Stimulated activated CD8-positive, alpha-beta memory T cell treated with anti-CD3 and anti-CD28 coated beads, Interleukin-4, amount 100 ng/mL, for 48 hours (primary cell): ENCODE data around the gene ZBED4.
A peak's percentile ranks its signal among the peaks of the same experiment; 100 is the strongest.

Source experiments
- DNase-seq: peaks from one replicate; pipeline ENCODE4 v3.0.0-alpha.2; 2020

Gene ZBED4

DNA sequence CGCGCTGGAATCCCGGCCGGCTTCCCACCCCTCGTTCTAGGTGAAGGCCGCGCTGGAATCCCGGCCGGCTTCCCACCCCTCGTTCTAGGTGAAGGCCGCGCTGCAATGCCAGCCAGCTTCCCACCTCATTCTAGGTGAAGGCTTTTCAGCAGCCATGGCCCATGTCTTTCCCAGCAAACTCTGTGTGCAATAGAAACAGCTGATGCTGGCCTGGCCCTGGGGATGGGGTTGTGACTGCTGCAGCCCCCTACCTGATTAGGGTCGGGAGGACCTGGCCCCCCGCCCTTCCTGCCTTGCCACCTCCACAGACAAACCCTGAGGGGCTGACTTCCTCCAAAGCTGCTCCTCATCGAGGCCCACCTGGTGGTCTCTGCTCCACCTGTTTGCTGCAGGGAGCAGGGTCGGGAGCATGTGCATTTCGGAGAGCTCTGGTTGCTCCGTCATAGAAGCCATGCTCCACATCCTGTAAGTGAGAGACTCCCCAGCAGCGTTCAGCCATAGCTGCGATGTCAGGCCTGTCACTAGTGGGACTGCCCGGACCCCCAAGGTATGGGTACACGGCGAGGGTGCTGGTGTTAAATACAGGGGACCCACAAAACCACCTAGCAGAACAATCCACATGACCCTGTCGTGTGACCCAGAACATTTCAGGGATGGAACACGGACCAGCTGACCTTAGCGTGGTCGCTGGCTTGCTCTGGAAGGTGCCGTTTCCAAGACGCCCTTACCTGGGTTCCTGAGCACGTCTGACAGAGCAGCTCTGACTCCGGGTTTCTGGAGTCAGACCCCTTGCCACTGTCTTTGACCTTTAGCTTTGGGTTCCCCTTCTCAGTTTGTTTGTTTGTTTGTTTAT, 3.3 kb downstream of the ZBED4 start:
- no peak for DNase-seq

DNA sequence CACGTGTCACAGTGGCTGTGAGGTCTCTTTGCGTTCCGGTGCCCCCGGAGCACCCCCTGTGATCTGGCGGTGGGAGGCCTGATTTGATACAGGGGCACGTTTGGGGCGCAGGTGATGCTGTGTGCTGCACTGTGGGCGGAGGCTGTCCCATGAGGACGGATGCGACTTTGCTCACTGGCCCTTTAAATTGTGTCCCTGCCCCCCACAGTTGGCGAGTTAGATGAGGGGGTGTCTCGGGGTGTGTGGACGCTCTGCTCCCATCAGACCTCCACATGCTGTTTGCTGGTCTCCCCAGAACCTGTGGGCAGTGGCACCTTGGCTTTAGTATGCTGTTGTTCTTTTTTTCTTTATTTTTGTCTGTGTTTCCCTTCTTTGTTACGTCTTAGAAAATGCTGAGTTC, 5.2 kb downstream of the ZBED4 start:
- DNase-seq = no peak

DNA sequence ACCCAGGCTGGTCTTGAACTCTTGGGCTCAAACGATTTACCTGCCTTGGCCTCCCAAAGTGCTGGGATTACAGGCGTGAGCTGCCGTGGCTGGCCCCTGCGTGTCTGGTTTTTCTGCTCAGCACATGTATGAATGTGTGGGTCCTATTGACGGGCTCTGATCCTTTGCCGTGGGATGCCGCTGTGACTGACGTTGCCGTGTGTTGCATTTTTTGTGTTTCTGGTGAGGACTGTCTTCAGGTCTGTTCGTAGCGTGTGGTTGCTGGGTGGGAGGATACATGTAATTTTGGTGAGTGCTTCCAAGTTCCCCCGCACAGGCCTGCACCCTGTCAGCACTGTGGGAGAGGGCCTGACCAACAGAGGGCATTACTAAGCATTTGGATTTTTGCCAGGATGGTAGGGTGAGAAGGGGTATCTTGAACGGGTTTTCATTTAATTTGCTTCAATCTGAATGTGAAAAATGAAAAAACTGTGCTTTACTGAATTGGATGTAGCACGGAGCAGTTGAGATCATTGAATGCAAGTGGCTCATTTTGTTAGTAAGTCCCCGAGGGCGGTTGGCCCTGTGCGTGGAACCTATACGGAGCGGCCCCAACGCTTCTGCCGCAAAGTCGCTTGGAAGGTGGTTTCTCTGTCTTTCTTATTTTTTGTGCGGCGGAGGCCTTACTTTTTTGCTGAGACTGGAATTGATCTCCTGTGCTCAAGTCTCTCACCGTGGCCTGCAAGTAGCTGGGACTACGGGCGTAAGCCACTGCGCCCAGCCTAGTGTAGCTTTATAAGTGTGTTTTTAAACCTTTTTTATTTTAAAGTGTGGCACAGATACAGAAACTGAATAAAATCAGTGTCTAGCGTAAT, 8.2 kb downstream of the ZBED4 start:
- DNase-seq = no peak

DNA sequence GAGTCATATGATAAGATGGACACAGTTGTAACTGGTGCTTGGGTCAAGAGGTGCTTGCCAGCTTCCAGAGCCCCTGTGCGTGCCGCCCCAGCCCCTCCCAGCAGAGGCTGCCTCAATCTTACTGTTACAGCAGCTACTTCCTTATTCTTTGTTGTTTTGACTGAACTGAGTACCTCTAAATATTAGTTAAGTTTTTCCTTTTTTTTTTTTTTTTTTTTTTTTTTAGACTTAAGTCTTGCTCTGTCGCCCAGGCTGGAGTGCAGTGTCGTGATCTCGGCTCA, 8.8 kb downstream of the ZBED4 start:
- no peak for DNase-seq

DNA sequence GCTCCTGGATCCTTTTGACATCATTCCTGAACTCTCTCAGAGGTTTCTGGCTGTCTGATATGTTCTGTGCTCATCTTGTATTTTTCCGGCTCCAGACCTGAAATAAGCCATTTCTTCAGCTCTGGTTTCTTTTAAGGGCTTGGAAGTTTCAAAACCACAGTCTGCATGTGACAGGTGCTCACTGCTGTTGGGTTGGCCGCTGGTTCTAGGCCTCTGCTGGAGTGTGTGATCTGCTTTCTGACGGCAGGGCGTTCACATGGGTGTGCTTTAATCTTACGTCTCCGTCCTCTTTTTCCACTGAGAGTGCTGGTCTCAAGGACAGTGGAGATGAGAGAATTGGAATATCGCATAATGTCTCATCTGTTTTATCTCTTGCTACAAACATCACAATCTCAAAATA, 10.3 kb downstream of the ZBED4 start:
- no peak for DNase-seq

DNA sequence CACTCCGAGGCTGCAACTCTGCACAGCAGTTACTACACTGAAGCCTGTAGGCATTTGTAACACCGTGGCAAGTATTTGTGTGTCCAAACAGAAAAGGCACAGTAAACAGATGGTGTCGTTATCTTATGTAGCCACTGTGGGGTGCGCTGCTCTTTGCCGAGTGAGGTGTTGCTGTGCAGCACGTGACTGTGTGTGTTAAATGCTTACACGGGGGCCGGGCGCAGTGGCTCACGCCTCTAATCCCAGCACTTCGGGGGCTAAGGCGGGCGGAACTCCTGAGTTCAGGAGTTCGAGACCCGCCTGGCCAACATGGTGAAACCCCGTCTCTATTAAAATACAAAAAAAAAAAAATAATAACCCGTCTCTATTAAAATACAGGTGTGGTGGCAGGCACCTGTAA, 11.5 kb downstream of the ZBED4 start:
- DNase-seq = no peak

DNA sequence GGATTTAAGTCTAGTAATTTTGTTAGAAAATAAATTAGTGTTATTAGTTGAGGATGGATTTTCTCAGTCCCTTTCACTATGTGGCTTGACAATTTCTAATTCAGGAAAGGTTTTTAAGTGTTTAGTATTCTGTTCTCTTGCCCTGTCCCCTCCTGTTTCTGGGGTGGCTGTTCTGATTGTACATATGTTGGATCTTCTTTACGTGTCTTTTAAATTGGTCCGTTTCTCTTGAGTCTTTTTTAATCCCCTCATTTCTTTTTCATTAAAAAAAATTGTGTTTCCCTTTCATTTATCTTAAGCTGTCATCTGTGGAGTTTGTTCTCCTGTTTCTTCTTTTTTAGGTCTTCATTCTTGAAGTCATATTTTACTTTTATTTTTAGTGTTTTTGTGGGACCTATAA, 12.5 kb downstream of the ZBED4 start:
- DNase-seq = no peak

DNA sequence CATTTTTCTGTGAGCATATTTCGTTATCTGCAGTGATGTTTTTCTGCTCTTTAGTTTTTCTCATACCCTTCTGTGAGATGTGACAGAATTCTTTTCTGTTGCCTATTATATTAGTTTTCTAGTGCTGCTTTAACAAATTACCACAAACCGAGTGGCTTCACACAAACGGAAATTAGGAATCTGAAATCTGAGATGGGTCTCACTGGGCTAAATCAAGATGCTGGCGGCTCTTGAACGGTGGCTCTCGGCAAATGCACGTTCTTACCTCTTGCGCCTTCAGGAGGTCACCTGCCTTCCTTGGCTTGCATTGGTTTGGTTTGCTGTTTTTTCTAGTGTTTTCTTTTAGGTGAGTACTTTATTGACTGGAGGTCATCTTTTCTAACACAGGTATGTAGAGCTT, 13.0 kb downstream of the ZBED4 start:
- peak; percentile 17 for DNase-seq

DNA sequence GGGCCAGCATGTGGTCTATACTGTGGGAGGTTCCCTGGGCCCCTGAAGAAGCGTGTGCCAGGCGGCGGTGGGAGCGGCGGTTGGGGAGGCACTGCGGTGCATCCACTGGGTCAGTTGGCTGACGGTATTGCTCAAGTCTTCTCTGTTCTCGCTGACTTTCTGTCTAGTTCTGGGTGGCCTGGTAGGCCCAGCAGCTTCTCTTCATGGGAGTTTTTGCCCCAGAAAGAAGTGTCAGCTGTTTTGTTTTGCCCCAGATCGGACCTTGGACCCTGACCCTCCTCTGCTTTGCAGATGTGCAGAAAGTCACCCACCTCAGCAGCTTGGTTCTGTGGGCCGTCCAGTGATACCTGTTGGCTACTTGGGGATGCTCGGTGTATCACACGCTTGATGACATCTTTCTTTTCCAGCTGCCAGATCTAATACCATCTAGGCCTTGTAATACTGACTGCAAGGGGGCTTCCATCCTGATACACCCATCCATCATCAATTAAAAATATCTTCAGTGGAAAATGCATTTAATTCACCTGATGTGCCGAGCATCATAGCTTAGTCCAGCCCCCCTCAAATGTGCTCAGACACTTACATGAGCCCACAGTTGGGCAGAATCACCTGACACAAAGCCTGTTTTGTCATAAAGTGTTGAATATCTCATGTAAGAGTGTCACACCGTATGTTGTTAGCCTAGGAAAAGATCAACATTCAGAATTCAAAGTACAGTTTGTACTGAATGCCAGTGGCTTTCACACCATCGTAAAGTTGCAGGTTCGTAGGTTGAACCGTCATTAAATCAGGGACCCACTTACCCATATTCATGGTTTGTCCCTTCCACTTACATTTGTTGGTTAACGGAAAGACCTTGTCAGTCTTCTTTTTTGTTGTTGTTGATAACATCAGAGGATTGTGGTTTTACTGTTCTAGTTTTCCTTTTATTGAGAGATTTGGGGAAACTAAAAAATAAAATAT, 13.9 kb downstream of the ZBED4 start:
- peak; percentile 22 for DNase-seq

DNA sequence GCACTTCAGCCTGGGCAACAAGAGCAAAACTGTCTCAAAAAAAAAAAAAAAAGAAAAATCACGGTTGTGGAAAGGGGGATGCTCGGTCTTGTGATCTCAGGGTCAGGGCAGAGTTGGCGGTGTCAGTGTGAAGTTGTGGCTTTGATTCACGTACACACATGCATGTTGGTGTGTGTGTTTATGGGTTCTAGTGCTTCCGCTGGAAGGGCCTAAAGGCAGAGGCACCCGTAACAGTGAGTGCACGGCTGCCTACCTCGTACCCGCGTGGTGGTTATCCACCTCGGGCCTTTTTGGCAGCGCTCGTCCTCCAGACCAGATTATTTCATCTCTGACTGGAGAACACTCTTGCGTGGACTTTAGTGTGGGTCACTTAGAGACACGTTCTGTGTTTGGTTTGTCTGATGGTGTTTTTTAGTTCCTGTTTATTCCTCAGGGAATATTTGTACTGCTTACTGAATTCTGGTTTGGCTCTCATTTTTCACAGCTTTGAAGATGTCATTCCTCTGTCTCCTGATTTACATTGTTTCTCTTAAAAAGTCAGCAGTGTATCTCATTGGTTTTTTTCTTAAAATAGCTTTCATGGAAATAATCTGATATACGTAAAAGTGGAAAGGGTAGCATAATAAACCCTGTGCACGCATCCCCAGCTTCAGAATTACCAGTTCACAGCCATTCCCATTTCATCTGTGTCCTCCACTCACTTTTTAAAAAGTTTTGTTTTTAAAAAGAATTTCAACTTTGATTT, 15.6 kb downstream of the ZBED4 start:
- peak; percentile 22 for DNase-seq

DNA sequence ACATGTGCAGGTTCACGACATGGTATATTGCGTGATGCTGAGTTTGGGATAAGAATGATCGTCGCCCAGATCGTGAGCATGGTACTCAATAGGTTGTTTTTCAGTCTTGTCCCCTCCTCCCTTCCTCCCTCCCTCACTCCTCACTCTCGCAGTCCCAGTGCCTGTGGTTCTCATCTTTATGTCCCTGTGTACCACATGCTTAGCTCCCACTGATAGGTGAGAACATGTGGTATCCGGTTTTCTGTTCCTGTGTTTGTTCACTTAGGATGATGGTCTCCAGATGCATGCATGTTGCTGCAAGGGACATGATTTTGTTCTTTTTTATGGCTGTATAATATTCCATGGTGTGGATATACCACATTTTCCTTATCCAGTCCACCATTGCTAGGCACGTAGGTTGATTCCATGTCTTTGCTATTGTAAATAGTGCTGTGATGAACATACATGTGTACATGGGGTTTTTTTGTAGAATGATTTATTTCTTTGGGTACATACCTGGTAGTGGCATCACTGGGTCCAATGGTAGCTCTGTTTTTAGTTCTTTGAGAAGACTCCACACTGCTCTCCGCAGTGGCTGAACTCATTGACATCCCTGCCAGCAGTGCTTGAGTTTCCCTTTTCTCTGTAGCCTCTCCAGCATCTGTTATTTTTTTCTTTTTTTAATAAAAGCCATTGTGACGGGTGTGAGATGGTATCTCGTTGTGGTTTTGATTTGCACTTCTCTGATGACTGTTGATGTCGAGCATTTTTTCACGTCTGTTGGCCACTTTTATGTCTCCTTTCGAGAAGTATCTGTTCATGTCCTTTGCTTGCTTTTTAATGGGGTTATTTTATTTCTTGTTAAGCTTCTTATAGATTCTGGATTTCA, 16.4 kb downstream of the ZBED4 start:
- peak; percentile 32 for DNase-seq

DNA sequence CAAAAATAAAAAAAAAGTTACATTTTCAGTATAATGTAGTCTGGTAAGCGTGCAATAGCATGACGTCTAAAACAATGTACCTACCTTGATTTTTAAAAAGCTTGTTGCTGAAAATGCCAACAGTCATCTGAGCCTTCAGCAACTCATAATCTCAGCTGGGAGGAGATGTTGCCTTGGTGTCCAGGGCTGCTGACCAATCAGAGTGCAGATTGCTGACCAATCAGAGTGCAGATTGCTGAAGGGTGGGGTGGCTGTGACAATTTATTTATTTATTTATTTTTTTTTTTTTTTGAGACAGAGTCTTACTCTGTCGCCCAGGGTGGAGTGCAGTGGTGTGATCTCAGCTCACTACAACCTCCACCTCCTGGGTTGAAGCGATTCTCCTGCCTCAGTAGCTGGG, 17.8 kb downstream of the ZBED4 start:
- peak; percentile 24 for DNase-seq

DNA sequence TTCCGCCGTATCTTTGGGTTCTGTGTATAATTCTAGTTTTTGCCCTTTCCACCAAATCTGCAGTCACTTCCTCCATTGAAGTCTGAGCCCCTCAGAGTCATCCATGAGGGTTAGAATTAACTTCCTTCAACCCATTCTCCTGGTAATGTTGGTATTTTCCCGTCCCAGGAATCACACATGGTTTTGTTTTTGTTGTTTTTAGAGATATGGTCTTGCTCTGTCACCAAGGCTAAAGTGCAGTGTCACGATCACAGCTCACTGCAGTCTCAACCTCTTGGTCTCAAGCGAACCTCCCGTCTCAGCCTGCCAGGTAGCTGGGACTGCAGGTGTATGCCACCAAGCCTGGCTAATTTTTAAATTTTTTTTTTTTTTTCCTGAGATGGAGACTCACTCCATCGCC, 18.7 kb downstream of the ZBED4 start:
- DNase-seq = no peak

DNA sequence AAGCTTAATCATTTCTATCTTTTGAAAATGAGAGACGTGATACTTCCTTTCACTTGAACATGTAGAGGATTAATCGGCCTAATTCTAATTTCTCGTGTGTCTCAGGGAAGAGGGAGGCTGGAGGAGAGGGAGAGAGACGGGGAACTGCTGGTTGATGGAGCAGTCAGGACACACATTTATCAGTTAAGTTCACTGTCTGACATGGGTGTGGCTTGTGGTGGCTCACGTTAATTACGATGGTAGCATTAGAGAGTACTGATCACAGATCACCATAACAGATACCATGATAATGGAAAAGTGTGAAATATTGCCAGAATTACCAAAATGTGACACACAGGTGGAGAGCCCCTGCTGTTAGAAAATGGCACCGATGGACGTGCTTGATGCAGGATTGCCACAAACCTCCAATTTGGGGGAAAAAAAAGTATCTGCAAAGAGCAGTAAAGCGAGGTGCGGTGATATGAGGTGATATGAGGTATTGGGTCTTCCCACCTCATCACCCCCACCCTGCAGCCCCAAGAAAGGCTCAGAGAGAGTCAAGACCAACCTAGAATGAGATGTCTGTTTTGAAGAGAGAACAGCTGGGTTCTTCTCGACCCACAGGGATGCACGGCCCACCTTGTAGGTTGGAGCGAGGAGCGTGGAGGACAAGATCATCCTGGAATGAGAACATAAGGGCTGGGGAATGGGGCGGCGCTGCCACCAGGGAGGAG, 19.7 kb downstream of the ZBED4 start:
- peak; percentile 10 for DNase-seq

DNA sequence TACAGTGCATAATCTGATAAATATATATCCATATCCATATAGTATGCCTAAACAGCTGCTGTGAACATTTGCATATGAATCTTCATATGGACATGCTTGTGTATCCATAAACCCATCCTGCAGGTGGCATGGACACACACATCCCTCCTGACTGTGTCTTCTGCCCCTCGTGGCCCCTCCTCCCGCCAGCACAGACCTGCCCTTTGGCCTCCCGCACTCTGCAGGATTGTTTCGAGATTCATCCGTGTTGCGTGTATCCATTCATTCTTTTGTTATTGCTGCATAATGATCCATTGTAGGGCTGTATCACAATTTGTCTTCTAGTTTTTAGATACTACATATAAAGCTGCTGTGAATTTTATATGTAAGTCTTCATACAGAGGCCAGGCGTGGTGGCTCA, 24.0 kb downstream of the ZBED4 start:
- no peak for DNase-seq

DNA sequence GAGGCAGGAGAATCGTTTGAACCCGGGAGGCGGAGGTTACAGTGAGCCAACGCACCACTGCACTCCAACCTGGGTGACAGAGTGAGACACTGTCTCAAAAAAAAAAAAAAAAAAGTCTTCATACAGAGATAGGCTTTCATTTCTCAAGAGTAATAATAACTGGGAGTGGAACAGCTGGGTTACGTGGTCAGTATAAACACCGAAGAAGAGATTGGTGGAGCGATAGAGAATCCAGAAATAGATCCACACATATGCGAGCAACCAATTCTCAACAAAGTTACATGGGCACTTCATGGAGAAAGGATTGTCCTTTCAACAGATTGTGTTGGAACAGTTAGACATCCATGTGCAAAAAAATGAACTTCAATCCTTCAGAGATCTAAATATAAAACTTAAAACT, 24.6 kb downstream of the ZBED4 start:
- no peak for DNase-seq

DNA sequence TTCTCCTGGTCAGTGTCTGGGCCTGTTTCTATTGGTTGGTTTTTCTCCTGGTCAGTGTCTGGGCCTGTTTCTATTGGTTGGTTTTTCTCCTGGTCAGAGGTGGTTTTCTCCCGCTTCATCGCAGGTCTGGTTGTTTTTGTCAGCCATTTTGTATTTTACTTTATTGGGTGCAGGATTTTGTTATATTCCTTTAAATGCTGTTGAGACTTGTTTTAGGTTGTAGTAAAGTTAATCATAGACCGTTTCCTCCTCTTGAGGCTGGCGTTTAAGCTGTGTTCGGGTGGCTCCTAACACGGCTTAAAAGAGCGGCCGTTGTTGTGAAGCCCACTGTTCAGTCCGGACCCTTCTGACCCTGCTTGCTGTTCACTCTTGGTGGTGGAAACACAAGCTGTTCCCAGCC, 26.2 kb downstream of the ZBED4 start:
- DNase-seq = no peak

DNA sequence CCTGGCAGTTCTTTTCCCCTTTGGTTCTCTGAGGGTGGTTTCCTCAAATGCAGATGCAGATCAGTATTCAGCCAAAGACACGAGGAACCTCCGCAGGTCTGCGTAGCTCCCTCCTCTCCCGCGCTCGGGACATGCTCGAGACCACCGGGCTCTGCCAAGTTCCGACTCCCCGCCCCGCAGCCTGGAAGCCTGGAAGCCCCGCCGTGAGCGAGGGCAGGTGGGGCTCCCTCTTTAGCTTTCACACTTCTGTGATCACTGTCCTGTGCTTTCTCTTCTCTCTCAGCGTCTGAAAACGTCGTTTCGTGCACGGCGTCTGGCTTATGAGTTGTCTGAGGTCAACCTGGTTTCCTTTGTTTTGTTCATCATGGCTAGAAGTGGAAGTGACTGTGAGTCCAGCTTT, 26.6 kb downstream of the ZBED4 start:
- no peak for DNase-seq

DNA sequence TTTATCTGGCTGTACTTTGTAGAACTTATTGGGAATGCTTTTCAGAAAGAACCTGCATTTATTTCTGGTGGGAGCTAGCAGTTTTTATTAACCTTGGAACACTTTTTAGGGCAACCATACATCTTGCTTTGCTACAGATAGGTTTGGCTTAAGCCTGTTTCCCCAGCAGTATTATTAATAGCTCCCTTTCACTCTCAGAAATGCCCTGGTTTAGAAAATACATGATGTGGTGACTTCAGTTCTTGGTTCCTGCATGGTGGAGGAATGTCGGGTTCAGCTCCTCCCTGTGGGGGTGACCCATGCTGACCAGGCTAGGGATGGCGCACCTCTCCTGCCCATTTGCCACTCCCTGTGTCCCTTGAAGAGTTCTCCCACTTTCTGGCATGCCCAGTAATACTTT, 28.2 kb downstream of the ZBED4 start:
- DNase-seq = no peak

DNA sequence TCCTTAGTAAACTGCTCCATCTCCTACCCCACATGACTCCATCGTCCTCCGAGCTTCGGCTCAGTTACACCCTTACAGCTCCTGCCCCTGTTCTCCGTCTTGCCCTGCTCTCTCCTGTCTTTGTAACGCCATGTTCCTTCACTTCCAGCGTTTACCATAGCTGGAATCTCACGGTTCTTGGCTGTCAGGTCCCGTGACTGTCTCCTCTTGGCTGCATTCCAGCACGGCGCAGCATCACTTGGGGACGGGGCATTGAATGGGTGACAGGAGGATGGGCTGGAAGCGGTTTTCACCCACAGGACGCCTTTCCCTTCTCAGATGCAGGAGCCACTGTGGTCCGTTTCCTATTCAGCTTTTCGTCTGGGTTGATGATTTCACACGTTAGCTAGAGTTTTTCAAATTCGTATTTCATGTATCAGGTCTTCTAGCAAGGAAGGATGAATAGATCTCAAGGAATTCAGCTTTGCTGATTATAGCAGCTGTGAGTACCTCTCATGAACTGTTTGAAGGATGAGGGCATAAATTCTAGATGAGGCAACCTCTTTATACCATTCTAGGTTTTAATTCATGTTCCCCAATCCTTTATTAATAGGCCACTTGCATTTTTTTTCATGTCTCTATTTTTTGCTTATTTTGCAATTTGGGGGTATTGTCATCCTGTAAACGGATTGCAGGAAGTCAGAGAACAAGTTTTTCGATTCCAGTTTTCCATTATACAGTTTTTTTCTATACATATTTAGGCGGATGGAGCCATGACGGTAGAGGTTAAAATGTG, 29.1 kb downstream of the ZBED4 start:
- no peak for DNase-seq
